HepG2 (cell line): ENCODE results near the gene DEDD2. TPM values are rescaled to one million over a fixed set of nuclear protein-coding genes. Genes with fewer than 3 reads are reported as not detected.

Source experiments
- CCAR2 ChIP-seq: fragments of 200-400 bp; formaldehyde crosslinking; optimal IDR thresholded peaks from 2 replicates; pipeline ENCODE3; 2018; ENCODE audit warnings: low read depth, mild to moderate bottlenecking, low read length, moderate library complexity
- DNMT1 ChIP-seq: sonication (generic); formaldehyde crosslinking; IDR thresholded peaks from 2 replicates; pipeline ENCODE4 v1.5.1; 2020; ENCODE audit warnings: mild to moderate bottlenecking, missing genetic modification reagents
- DNMT3B ChIP-seq: conservative IDR thresholded peaks from 2 replicates; pipeline ENCODE4 v1.6.1; 2016; ENCODE audit warnings: missing biosample characterization, control low read depth
- NFAT5 ChIP-seq: sonication (generic); formaldehyde crosslinking; IDR thresholded peaks from 2 replicates; pipeline ENCODE4 v1.4.0; 2020; ENCODE audit warnings: missing genetic modification reagents
- NONO ChIP-seq, 2 experiments: fragments of 450-650 bp in 1 of 2; sonication (generic) in 1 of 2; formaldehyde crosslinking in 1 of 2; IDR thresholded peaks in 1 of 2; conservative IDR thresholded peaks in 1 of 2; 2 replicates each; pipeline versions ENCODE4 v1.6.1 to v1.8.0; 2017 to 2022; ENCODE audit warnings: mild to moderate bottlenecking in 1 of 2, missing genetic modification reagents in 1 of 2, moderate library complexity in 1 of 2
- NR0B2 ChIP-seq: sonication (generic); formaldehyde crosslinking; IDR thresholded peaks from 2 replicates; pipeline ENCODE4 v1.4.0; 2020; ENCODE audit warnings: mild to moderate bottlenecking, missing genetic modification reagents
- POLR2AphosphoS2 ChIP-seq: IDR thresholded peaks from 2 replicates; pipeline ENCODE4 v1.6.1; 2011; ENCODE audit warnings: low read depth, low read length, improper control_type of control experiment
- YY1 ChIP-seq: IDR thresholded peaks from 2 replicates; pipeline ENCODE4 v1.6.1; 2011; ENCODE audit warnings: low read length, low read depth, moderate library complexity, mild to moderate bottlenecking; ENCODE audit not compliant: insufficient read depth, insufficient replicate concordance
- ZNF570 ChIP-seq: sonication (generic); formaldehyde crosslinking; IDR thresholded peaks from 2 replicates; pipeline ENCODE4 v1.4.0; 2020; ENCODE audit warnings: mild to moderate bottlenecking, missing genetic modification reagents, borderline replicate concordance
- polyA plus RNA-seq, 8 experiments: library from polyadenylated mRNA; depleted of rRNA in 3 of 8; stranded (reverse) in 7 of 8; unstranded in 1 of 8; fragments of >200 nt; fragmentation: Illumina TruSeq in 4 of 8; extraction: Trizol in 4 of 8; gene quantifications; 2 replicates each; pipeline versions ENCODE4 v1.2.1 to v1.2.3, GENCODE V29; 2011 to 2016; ENCODE audit warnings: low read depth in 4 of 8, missing spikeins in 1 of 8, mixed read lengths in 1 of 8; ENCODE audit not compliant: insufficient read depth in 1 of 8
- total RNA-seq, 5 experiments: library from RNA; depleted of rRNA; stranded (reverse); fragments of >200 nt; fragmentation: Illumina TruSeq; extraction: Trizol; gene quantifications; 2 replicates each; pipeline ENCODE4 v1.2.3, GENCODE V29; 2016; ENCODE audit warnings: low read depth in 1 of 5
- TF ChIP-seq, protein P1 (sequence below): sonication (generic); formaldehyde crosslinking; IDR thresholded peaks from 2 replicates; pipeline ENCODE4 v1.8.0; 2022; ENCODE audit warnings: missing genetic modification reagents, mild to moderate bottlenecking, inconsistent platforms, borderline replicate concordance
- TF ChIP-seq, protein P2 (sequence below): sonication (generic); formaldehyde crosslinking; IDR thresholded peaks from 2 replicates; pipeline ENCODE4 v1.4.0; 2020; ENCODE audit warnings: low read depth, missing genetic modification reagents

DEDD2 gene
- total and polyA plus RNA-seq, 2 of the 13 experiments (the other 11 are each of a cell fraction or from before 2014, with no cell fraction given), result 19.2 to 24.7 TPM

- TF ChIP-seq NFAT5 (CRISPR knock-in tag) (no peak), DNMT3B (no peak), ZNF570 (no peak), CCAR2 (no peak), YY1 (peak; percentile 54), DNMT1 (CRISPR knock-in tag) (no peak), POLR2AphosphoS2 (no peak), NONO (IDR thresholded peaks at IDR 0.05) (no peak), NONO (CRISPR knock-in tag; conservative IDR thresholded peaks at IDR 0.05) (peak; percentile 80), NR0B2 (CRISPR knock-in tag) (peak; percentile 34; the same call in 1 of the 2 replicates)
- TF ChIP-seq, protein P1, sequence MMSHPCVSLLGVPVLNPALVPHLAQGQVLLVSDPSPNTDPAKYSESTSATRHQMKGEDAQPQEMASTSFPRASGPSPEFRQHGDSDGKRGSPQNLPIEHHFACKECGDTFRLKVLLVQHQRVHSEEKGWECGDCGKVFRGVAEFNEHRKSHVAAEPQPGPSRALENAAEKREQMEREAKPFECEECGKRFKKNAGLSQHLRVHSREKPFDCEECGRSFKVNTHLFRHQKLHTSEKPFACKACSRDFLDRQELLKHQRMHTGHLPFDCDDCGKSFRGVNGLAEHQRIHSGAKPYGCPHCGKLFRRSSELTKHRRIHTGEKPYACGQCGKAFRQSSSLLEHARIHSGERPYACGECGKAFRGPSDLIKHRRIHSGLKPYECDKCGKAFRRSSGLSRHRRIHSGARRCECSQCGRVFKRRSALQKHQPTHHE (CRISPR knock-in tag), result no peak
- TF ChIP-seq, protein P2, sequence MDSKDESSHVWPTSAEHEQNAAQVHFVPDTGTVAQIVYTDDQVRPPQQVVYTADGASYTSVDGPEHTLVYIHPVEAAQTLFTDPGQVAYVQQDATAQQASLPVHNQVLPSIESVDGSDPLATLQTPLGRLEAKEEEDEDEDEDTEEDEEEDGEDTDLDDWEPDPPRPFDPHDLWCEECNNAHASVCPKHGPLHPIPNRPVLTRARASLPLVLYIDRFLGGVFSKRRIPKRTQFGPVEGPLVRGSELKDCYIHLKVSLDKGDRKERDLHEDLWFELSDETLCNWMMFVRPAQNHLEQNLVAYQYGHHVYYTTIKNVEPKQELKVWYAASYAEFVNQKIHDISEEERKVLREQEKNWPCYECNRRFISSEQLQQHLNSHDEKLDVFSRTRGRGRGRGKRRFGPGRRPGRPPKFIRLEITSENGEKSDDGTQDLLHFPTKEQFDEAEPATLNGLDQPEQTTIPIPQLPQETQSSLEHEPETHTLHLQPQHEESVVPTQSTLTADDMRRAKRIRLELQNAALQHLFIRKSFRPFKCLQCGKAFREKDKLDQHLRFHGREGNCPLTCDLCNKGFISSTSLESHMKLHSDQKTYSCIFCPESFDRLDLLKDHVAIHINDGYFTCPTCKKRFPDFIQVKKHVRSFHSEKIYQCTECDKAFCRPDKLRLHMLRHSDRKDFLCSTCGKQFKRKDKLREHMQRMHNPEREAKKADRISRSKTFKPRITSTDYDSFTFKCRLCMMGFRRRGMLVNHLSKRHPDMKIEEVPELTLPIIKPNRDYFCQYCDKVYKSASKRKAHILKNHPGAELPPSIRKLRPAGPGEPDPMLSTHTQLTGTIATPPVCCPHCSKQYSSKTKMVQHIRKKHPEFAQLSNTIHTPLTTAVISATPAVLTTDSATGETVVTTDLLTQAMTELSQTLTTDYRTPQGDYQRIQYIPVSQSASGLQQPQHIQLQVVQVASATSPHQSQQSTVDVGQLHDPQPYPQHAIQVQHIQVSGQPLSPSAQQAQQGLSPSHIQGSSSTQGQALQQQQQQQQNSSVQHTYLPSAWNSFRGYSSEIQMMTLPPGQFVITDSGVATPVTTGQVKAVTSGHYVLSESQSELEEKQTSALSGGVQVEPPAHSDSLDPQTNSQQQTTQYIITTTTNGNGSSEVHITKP (CRISPR knock-in tag), result 0 out of 2 replicates have a peak, but pooled peaks have one; percentile 66
Observed at GRCh38 chr19:42219812-42220750, 2.6 kb upstream of the DEDD2 start, which contains the start of gene ZNF526 (continued).
